Measurements from ENCODE around the gene HIF1A. TPM values are rescaled to one million over a fixed set of nuclear protein-coding genes. Genes with fewer than 3 reads are reported as not detected.
A peak's percentile ranks its signal among the peaks of the same experiment; 100 is the strongest.
"Not testable (repeated sequence)": the region's sequence is repeated elsewhere in the genome, so short reads cannot be mapped to it uniquely, and the experiment has no call there.

The HIF1A gene
- total RNA-seq, 1 donor from 2014 or later: 179 TPM

DNA sequence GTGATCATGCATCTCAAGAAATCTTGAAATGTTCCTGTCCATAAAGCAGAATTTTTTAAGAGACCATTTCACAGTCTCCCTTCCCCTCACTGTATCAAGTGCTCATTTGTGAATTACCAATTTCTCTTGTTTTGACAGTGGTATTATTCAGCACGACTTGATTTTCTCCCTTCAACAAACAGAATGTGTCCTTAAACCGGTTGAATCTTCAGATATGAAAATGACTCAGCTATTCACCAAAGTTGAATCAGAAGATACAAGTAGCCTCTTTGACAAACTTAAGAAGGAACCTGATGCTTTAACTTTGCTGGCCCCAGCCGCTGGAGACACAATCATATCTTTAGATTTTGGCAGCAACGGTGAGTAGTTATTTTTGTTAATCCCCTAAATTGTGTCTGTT, 41.4 kb downstream of the HIF1A start:
- TF ChIP-seq, protein P1, sequence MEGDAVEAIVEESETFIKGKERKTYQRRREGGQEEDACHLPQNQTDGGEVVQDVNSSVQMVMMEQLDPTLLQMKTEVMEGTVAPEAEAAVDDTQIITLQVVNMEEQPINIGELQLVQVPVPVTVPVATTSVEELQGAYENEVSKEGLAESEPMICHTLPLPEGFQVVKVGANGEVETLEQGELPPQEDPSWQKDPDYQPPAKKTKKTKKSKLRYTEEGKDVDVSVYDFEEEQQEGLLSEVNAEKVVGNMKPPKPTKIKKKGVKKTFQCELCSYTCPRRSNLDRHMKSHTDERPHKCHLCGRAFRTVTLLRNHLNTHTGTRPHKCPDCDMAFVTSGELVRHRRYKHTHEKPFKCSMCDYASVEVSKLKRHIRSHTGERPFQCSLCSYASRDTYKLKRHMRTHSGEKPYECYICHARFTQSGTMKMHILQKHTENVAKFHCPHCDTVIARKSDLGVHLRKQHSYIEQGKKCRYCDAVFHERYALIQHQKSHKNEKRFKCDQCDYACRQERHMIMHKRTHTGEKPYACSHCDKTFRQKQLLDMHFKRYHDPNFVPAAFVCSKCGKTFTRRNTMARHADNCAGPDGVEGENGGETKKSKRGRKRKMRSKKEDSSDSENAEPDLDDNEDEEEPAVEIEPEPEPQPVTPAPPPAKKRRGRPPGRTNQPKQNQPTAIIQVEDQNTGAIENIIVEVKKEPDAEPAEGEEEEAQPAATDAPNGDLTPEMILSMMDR (IDR thresholded peaks at IDR 0.05): no peak
- intact Hi-C loops (cut with micrococcal nuclease): no loop called here
- ChIA-PET CTCF (interaction anchor here (0.6 kb wide), 1 partner anchor 28 kb away, joined by 3 read pairs; no protein-coding TSS in a partner anchor), POLR2A (interaction anchor here (1.2 kb wide), 1 partner anchor 25 kb away, joined by 3 read pairs; no protein-coding TSS in a partner anchor)
- Mint-ChIP-seq H3K9me3 (no peaks in the 10 kb centered on the region), H3K4me1 (peaks cover 12% of the 10 kb centered on the region), H3K4me3 (no peak overlapping the region), H3K36me3 (ENCODE audit: low read depth) (peaks cover 82% of the 10 kb centered on the region), H3K27ac (peak overlapping the region; percentile 54), H3K27me3 (no peaks in the 10 kb centered on the region)
- DNase-seq (no peak), ATAC-seq (ENCODE audit: low read depth) (no peak)

DNA sequence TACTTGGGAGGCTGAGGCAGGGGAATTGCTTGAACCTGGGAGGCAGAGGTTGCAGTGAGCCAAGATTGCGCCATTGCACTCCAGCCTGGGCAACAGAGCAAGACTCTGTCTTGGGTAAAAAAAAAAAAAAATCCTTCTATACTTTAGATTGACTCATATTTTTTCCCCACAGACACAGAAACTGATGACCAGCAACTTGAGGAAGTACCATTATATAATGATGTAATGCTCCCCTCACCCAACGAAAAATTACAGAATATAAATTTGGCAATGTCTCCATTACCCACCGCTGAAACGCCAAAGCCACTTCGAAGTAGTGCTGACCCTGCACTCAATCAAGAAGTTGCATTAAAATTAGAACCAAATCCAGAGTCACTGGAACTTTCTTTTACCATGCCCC, 42.6 kb downstream of the HIF1A start:
- POLR2A ChIA-PET: interaction anchor here (0.6 to 1.1 kb wide), 3 partner anchors 14 to 263 kb away, joined by 3 to 8 read pairs (median 3); no protein-coding TSS in a partner anchor
- Mint-ChIP-seq H3K9me3 (no peaks in the 10 kb centered on the region), H3K4me3 (no peak overlapping the region), H3K27ac (peak overlapping the region; percentile 76), H3K36me3 (ENCODE audit: low read depth) (peaks cover 80% of the 10 kb centered on the region), H3K27me3 (no peaks in the 10 kb centered on the region), H3K4me1 (peaks cover 12% of the 10 kb centered on the region)
- intact Hi-C loops (cut with micrococcal nuclease): loop anchor here (2.0 kb wide), 1 partner anchor 15 kb away; no protein-coding TSS in a partner anchor
- CTCF ChIA-PET: no interaction called here
- ATAC-seq (ENCODE audit: low read depth) (no peak), DNase-seq (no peak)
- TF ChIP-seq, protein P1 (IDR thresholded peaks at IDR 0.05): no peak

DNA sequence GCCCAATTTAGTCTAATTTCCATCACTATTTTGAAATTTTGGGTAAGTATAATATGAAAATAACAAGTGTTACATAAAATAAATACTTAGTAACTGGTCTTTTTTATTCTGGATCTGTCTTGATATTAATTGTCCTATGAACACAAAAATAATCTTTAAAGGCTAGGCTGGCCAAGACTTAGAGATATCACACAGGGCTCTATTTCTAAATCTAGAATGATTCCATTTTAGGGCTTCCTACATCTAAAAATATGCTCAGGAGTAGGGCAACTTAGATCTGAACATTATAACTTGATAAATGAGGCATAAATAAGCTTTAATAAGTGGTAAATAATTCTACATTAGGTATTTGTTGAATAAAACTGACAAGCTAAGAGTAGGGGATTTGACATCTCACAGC, 43.8 kb downstream of the HIF1A start:
- no peaks in the 10 kb centered on the region for H3K9me3 Mint-ChIP-seq
- CTCF ChIA-PET: interaction anchor here (1.0 kb wide), 1 partner anchor 264 kb away, joined by 3 read pairs; no protein-coding TSS in a partner anchor
- no peaks in the 10 kb centered on the region for H3K27me3 Mint-ChIP-seq
- H3K4me3 Mint-ChIP-seq: no peak overlapping the region
- H3K36me3 Mint-ChIP-seq (ENCODE audit: low read depth): peaks cover 81% of the 10 kb centered on the region
- POLR2A ChIA-PET: interaction anchor here (1.8 kb wide), 1 partner anchor 23 kb away, joined by 8 read pairs; the partner anchor contains the start of gene SNAPC1
- no peak for DNase-seq
- H3K4me1 Mint-ChIP-seq: peaks cover 12% of the 10 kb centered on the region
- ATAC-seq (ENCODE audit: low read depth): no peak
- no peak overlapping the region for H3K27ac Mint-ChIP-seq
- TF ChIP-seq, protein P1 (IDR thresholded peaks at IDR 0.05): no peak
- intact Hi-C loops (cut with micrococcal nuclease): loop anchor here (2.0 kb wide), 1 partner anchor 16 kb away; no protein-coding TSS in a partner anchor

- H3K9me3 Mint-ChIP-seq: no peaks in the 10 kb centered on the region
- DNase-seq (no peak), ATAC-seq (ENCODE audit: low read depth) (no peak)
- TF ChIP-seq, protein P1 (IDR thresholded peaks at IDR 0.05): no peak
- H3K4me3 Mint-ChIP-seq: no peak overlapping the region
- no peak overlapping the region for H3K27ac Mint-ChIP-seq
- H3K27me3 Mint-ChIP-seq: no peaks in the 10 kb centered on the region
- intact Hi-C loops (cut with micrococcal nuclease): no loop called here
- ChIA-PET POLR2A (interaction anchor here (0.7 to 1.5 kb wide), 2 partner anchors 46 to 47 kb away, joined by 3 to 4 read pairs; partner anchors contain the start of gene HIF1A), CTCF (interaction anchor here (0.6 to 2.1 kb wide), 4 partner anchors 13 to 272 kb away, joined by 3 to 6 read pairs (median 4); no protein-coding TSS in a partner anchor)
- peaks cover 76% of the 10 kb centered on the region for H3K36me3 Mint-ChIP-seq (ENCODE audit: low read depth)
- peaks cover 9% of the 10 kb centered on the region for H3K4me1 Mint-ChIP-seq
These were observed 47.1 kb downstream of the HIF1A start for GRCh38 chr14:61742371-61742770.

DNA sequence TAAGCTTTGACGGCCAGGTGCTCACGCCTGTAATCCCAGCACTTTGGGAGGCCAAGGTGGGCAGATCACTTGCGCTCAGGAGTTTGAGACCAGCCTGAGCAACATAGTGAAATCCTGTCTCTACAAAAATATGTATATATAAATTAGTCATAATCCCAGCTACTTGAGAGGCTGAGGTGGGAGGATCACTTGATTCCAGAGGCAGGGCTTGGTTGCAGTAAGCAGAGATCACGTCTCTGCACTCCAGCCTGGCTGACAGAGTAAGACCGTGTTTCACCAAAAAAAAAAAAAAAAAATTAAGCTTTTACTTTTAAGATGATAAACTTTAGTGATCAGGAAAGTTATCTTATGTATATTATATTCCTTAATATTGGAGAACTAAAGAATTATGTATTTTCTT, 48.9 kb downstream of the HIF1A start:
- CTCF ChIA-PET: interaction anchor here (1.4 kb wide), 1 partner anchor 93 kb away, joined by 3 read pairs; no protein-coding TSS in a partner anchor
- peaks cover 72% of the 10 kb centered on the region for H3K36me3 Mint-ChIP-seq (ENCODE audit: low read depth)
- POLR2A ChIA-PET: interaction anchor here (0.5 to 0.7 kb wide), 4 partner anchors 18 to 254 kb away, joined by 3 to 14 read pairs (median 6); no protein-coding TSS in a partner anchor
- TF ChIP-seq, protein P1 (IDR thresholded peaks at IDR 0.05): no peak
- ATAC-seq (ENCODE audit: low read depth): no peak
- no peaks in the 10 kb centered on the region for H3K9me3 Mint-ChIP-seq
- no peak for DNase-seq
- H3K4me3 Mint-ChIP-seq: no peak overlapping the region
- no peak overlapping the region for H3K27ac Mint-ChIP-seq
- H3K4me1 Mint-ChIP-seq: peaks cover 7% of the 10 kb centered on the region
- intact Hi-C loops (cut with micrococcal nuclease): no loop called here
- no peaks in the 10 kb centered on the region for H3K27me3 Mint-ChIP-seq

- POLR2A ChIA-PET: interaction anchor here (0.7 to 2.1 kb wide), 5 partner anchors 12 to 270 kb away, joined by 3 to 10 read pairs (median 4); partner anchors contain the start of gene SNAPC1
- not testable (repeated sequence) for H3K4me3 Mint-ChIP-seq
These were observed 51.0 kb downstream of the HIF1A start for GRCh38 chr14:61746346-61746745.

More at GRCh38 chr14:61746346-61746745, 51.0 kb downstream of the HIF1A start:
- intact Hi-C loops (cut with micrococcal nuclease); DNase-seq; ATAC-seq (ENCODE audit: low read depth); H3K27me3 Mint-ChIP-seq; H3K27ac Mint-ChIP-seq; H3K9me3 Mint-ChIP-seq: not testable (repeated sequence)
- peaks cover 63% of the 10 kb centered on the region for H3K36me3 Mint-ChIP-seq (ENCODE audit: low read depth)
- CTCF ChIA-PET: interaction anchor here (1.0 kb wide), 1 partner anchor 11 kb away, joined by 3 read pairs; no protein-coding TSS in a partner anchor
- peaks cover 20% of the 10 kb centered on the region for H3K4me1 Mint-ChIP-seq
